Stimulated activated CD4-positive, alpha-beta T cell treated with anti-CD3 and anti-CD28 coated beads, Interleukin-1b, Interleukin-23, amount 100 ng/mL, for 1 hour (primary cell): ENCODE results near the gene MTF2.

Experiments
- DNase-seq, 2 donors: peaks; one replicate each; pipeline ENCODE4 v3.0.0-alpha.2; 2020; ENCODE audit warnings: low read depth in 2 of 2

Gene MTF2

DNA sequence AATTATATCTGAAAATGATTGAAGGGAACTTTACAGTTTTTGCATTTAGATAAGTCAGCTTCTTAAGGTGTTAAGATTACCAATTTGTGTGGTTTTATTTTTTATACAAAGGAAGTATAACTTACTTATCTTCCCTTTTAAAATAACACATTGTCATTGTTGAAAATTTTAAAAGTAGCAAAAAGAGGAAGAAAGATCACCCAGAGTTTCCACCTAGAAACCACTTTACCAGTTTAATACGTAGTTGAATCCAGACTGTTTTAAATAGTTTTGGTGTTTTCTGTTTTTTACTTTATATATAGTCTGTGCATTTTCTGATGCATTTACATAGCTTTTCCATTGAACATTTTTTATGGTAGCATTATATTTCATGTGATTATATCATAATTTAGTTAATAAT is 107.6 kb downstream of the MTF2 start:
- DNase-seq = no peak
